Measurements from ENCODE around the gene CPTP. TPM values are rescaled to one million over a fixed set of nuclear protein-coding genes. Genes with fewer than 3 reads are reported as not detected.

Gene CPTP
- total RNA-seq (2022; extraction: Qiagen RNA extraction), result 15.0 to 22.7 TPM (median 22.0 TPM) in 5 replicates

GRCh38 chr1:1324524-1325287, at the start of gene CPTP, which contains the start of gene INTS11:
Gene CPTP (plus strand): TSS chr1:1324802. CDS start chr1:1326911, 2,109 bp downstream.
Gene INTS11 (minus strand): TSS chr1:1324660. CDS start chr1:1324608, 52 bp downstream.

GRCh38 chr1:1307923-1308755, 16.5 kb upstream of the CPTP start, which contains the start of the genes ACAP3 and PUSL1:
Gene ACAP3 (minus strand): TSS chr1:1307930. CDS start chr1:1307815, 115 bp downstream.
Gene PUSL1 (plus strand): TSS chr1:1308597. CDS start chr1:1308644, 47 bp downstream.

DNA sequence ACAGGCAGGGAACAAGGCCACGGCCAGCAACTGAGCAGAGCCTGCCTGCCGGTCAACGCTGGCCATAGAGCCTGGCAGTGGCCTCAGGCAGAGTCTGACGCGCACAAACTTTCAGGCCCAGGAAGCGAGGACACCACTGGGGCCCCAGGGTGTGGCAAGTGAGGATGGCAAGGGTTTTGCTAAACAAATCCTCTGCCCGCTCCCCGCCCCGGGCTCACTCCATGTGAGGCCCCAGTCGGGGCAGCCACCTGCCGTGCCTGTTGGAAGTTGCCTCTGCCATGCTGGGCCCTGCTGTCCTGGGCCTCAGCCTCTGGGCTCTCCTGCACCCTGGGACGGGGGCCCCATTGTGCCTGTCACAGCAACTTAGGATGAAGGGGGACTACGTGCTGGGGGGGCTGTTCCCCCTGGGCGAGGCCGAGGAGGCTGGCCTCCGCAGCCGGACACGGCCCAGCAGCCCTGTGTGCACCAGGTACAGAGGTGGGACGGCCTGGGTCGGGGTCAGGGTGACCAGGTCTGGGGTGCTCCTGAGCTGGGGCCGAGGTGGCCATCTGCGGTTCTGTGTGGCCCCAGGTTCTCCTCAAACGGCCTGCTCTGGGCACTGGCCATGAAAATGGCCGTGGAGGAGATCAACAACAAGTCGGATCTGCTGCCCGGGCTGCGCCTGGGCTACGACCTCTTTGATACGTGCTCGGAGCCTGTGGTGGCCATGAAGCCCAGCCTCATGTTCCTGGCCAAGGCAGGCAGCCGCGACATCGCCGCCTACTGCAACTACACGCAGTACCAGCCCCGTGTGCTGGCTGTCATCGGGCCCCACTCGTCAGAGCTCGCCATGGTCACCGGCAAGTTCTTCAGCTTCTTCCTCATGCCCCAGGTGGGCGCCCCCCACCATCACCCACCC, 6.7 kb downstream of the CPTP start, which contains the start of gene TAS1R3:
TAS1R3 (plus strand) TSS at position 213 of the 898 bp plus-strand sequence; CDS start at position 279, 66 bp downstream.

DNA sequence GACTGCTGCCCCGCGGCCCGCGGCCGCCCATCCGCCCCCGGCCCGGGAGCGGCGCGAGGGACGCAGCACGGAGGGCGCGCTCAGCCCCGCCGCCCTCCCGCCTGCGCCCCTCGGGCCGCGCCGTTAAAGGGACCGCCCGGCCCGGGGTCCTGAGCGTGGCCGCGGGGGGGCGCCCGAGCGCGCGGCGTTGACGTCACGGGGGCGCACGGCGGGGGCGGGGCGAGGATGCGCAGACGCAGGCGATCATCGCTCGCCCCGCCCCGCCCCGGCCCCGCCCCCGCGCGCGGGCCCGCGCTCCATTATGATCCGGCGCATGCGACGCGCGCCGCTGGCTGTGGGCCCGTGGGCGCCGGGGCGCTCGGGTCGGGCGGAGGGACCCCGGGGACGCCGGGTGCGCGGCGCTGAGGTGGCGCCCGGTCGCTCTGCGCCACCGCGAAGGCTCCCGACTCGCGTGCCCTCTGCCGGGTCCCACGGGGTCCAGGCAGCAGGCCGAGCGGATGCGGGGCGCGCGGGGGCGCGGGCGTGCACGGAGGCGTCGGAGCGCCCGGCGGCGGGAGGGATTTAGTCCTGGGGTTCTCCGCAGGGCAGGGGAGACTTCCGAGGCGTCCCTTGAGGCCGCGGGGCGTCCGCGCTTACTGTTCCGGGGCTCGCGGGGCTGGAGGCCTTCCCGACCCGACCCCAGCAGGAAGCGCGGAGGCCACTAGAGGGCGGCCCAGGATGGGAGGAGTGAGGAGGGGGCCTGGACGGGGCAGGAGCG, 24.8 kb downstream of the CPTP start, which contains the start of gene DVL1:
DVL1 (minus strand) TSS at position 163 of the 757 bp plus-strand sequence. CDS start 353 bp downstream, outside the sequence.

DNA sequence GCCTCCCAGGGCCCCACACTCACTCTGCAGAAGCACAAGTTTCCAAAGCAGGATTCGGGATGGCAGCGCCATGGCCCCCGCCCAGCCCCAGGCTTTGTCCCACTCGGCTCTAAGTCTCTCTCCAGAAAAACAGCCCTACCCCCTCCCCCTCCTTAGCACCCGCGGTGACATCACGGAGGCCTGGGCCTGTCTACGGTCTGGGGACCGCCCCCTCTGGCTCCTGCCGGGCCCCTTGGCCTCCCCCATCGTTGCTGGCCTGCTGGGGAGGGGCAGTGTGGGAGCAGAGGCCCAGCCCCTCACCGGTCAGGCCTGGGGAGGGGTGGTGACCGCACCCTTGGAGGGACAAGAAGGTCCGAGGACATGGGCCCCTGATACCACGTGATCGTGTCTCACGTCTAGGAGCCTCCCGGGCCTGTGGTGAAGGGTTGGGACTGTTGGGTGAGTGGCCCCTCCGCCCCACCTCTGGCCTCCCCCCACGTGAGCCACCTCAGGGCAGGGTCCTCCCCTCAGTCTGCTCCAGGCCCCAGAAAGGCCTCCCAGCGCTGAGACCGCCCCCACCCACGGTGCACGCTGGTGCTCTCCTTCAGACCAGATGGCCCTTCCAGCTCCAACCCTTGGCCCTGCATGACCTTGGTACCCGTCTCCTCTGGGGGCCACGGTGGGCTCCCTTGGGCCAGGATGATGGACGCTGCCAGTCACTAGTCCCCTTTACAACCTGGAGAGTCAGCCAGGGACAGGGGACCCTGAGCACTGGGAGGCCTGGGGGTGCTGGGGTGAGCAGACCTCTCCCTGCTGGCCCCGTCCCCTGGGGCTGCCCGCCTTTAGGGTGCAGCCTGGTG, 34.0 kb downstream of the CPTP start, which contains the start of gene MXRA8:
MXRA8 (minus strand) TSS at position 123 of the 839 bp plus-strand sequence; CDS start at position 72, 51 bp downstream.

GRCh38 chr1:1374929-1375662, 50.5 kb downstream of the CPTP start, which contains the start of gene AURKAIP1:
Gene AURKAIP1 (minus strand): TSS chr1:1375207. CDS start chr1:1374756, 451 bp downstream.

Other genes starting within 250 kb of the CPTP start
- 9.0 to 15.0 TPM (median 13.5 TPM) in 5 replicates for gene C1orf159, start 208.7 kb upstream of the CPTP start, total RNA-seq (2022; extraction: Qiagen RNA extraction)
- gene TTLL10, start 150.9 kb upstream of the CPTP start, total RNA-seq (2022; extraction: Qiagen RNA extraction), result not detected in 5 replicates
- 0.15 to 0.25 TPM (median 0.15 TPM) in 3 of 5 replicates, not detected in the others for gene TNFRSF18, start 118.2 kb upstream of the CPTP start, total RNA-seq (2022; extraction: Qiagen RNA extraction)
- gene TNFRSF4, start 110.6 kb upstream of the CPTP start, total RNA-seq (2022; extraction: Qiagen RNA extraction), result 0.11 to 0.19 TPM (median 0.14 TPM) in 3 of 5 replicates, not detected in the others
- 101 to 136 TPM (median 127 TPM) in 5 replicates for gene SDF4, start 92.8 kb upstream of the CPTP start, total RNA-seq (2022; extraction: Qiagen RNA extraction)
- gene B3GALT6, start 92.6 kb upstream of the CPTP start, total RNA-seq (2022; extraction: Qiagen RNA extraction), result 9.8 to 19.7 TPM (median 18.1 TPM) in 5 replicates
- 0.80 to 2.0 TPM (median 1.6 TPM) in 5 replicates for gene C1QTNF12, start 78.1 kb upstream of the CPTP start, total RNA-seq (2022; extraction: Qiagen RNA extraction)
- gene UBE2J2, start 50.9 kb upstream of the CPTP start, total RNA-seq (2022; extraction: Qiagen RNA extraction), result 34.9 to 47.9 TPM (median 46.3 TPM) in 5 replicates
- gene SCNN1D, start 44.4 kb upstream of the CPTP start, total RNA-seq (2022; extraction: Qiagen RNA extraction), result 0.55 to 1.4 TPM (median 1.1 TPM) in 5 replicates
- 7.7 to 20.8 TPM (median 16.8 TPM) in 5 replicates for gene ACAP3, start 16.9 kb upstream of the CPTP start, total RNA-seq (2022; extraction: Qiagen RNA extraction)
- 15.3 to 25.8 TPM (median 22.7 TPM) in 5 replicates for gene PUSL1, start 16.2 kb upstream of the CPTP start, total RNA-seq (2022; extraction: Qiagen RNA extraction)
- gene INTS11, start 142 bp upstream of the CPTP start, total RNA-seq (2022; extraction: Qiagen RNA extraction), result 44.9 to 66.1 TPM (median 60.9 TPM) in 5 replicates
- gene TAS1R3, start 6.5 kb downstream of the CPTP start, total RNA-seq (2022; extraction: Qiagen RNA extraction), result 0.14 to 0.30 TPM (median 0.16 TPM) in 5 replicates
- 38.7 to 77.6 TPM (median 66.9 TPM) in 5 replicates for gene DVL1, start 24.6 kb downstream of the CPTP start, total RNA-seq (2022; extraction: Qiagen RNA extraction)
- 0.19 to 0.46 TPM (median 0.32 TPM) in 4 of 5 replicates, not detected in the other for gene MXRA8, start 33.8 kb downstream of the CPTP start, total RNA-seq (2022; extraction: Qiagen RNA extraction)
- gene AURKAIP1, start 50.4 kb downstream of the CPTP start, total RNA-seq (2022; extraction: Qiagen RNA extraction), result 107 to 186 TPM (median 170 TPM) in 5 replicates
- 42.1 to 63.9 TPM (median 54.3 TPM) in 5 replicates for gene CCNL2, start 74.5 kb downstream of the CPTP start, total RNA-seq (2022; extraction: Qiagen RNA extraction)
- 130 to 166 TPM (median 137 TPM) in 5 replicates for gene MRPL20, start 82.5 kb downstream of the CPTP start, total RNA-seq (2022; extraction: Qiagen RNA extraction)
- gene ANKRD65, start 96.5 kb downstream of the CPTP start, total RNA-seq (2022; extraction: Qiagen RNA extraction), result 0.07 to 0.19 TPM in 2 of 5 replicates, not detected in the others
- 3.6 to 14.7 TPM (median 14.1 TPM) in 5 replicates for gene VWA1, start 110.9 kb downstream of the CPTP start, total RNA-seq (2022; extraction: Qiagen RNA extraction)
- not detected in 5 replicates for gene ATAD3C, start 124.9 kb downstream of the CPTP start, total RNA-seq (2022; extraction: Qiagen RNA extraction)
- gene ATAD3B, start 147.0 kb downstream of the CPTP start, total RNA-seq (2022; extraction: Qiagen RNA extraction), result 1.2 to 3.6 TPM (median 3.0 TPM) in 5 replicates
- 28.1 to 41.2 TPM (median 37.2 TPM) in 5 replicates for gene ATAD3A, start 187.4 kb downstream of the CPTP start, total RNA-seq (2022; extraction: Qiagen RNA extraction)
- gene TMEM240, start 215.8 kb downstream of the CPTP start, total RNA-seq (2022; extraction: Qiagen RNA extraction), result 0.24 to 1.1 TPM (median 0.32 TPM) in 5 replicates

Measured in A549 treated with Mapracorat at 1 μM for 4 hours (cell line).